Calu3 (cell line): Measurements from ENCODE around the gene CBR4. TPM values are rescaled to one million over a fixed set of nuclear protein-coding genes. Genes with fewer than 3 reads are reported as not detected.

Experiments used
- Bru-seq: library from RNA; stranded (reverse); fragments of 400-500 nt; gene quantifications from one replicate; lab custom pipeline; 2021; lab: Mats Ljungman, UMichigan
- BruChase-seq, 2 experiments: library from RNA; stranded (reverse); fragments of 400-500 nt; gene quantifications; one replicate each; lab custom pipeline; 2021; lab: Mats Ljungman, UMichigan
- BruUV-seq: library from RNA; stranded (reverse); fragments of 400-500 nt; replicated peaks from 2 replicates; lab custom pipeline; 2021; lab: Mats Ljungman, UMichigan
- CTCF ChIA-PET: fragments of 300-600 bp; sonication (Branson Sonifier 250); formaldehyde crosslinking; loops from one replicate; lab custom pipeline; 2022; ENCODE audit warnings: antibody characterized with exemption; lab: Charles Lee
- DNase-seq: peaks from one replicate; pipeline ENCODE4 v3.0.0; 2022
- H3K27ac Mint-ChIP-seq: one replicate; pipeline ENCODE4 v1.8.0; 2022; ENCODE audit warnings: mixed read lengths; ENCODE audit not compliant: unreplicated experiment
- H3K27me3 Mint-ChIP-seq: one replicate; pipeline ENCODE4 v1.8.0; 2022; ENCODE audit warnings: mixed read lengths; ENCODE audit not compliant: unreplicated experiment
- H3K36me3 Mint-ChIP-seq: one replicate; pipeline ENCODE4 v1.8.0; 2022; ENCODE audit warnings: mild to moderate bottlenecking, moderate library complexity, mixed read lengths; ENCODE audit not compliant: insufficient read depth, unreplicated experiment
- H3K4me1 Mint-ChIP-seq: one replicate; pipeline ENCODE4 v1.8.0; 2022; ENCODE audit warnings: mild to moderate bottlenecking, low read depth, mixed read lengths; ENCODE audit not compliant: unreplicated experiment
- H3K4me3 Mint-ChIP-seq: one replicate; pipeline ENCODE4 v1.8.0; 2022; ENCODE audit warnings: mild to moderate bottlenecking, low read depth, moderate library complexity, mixed read lengths; ENCODE audit not compliant: unreplicated experiment
- H3K9me3 Mint-ChIP-seq: one replicate; pipeline ENCODE4 v1.8.0; 2022; ENCODE audit warnings: low read depth, mixed read lengths; ENCODE audit not compliant: unreplicated experiment
- CTCF ChIP-seq: fragments of 200-600 bp; IDR thresholded peaks from one replicate; pipeline ENCODE4 v1.8.0; 2022; ENCODE audit warnings: antibody characterized with exemption; ENCODE audit not compliant: unreplicated experiment
- intact Hi-C: fragments of 100-400 bp; cut with micrococcal nuclease; formaldehyde crosslinking; loops from one replicate; pipeline ENCODE4 v1.10.0; 2022; ENCODE audit not compliant: unreplicated experiment
- long read RNA-seq: library from polyadenylated mRNA; stranded (forward); transcript quantifications from one replicate; pipeline ENCODE4 v2.0.0, GENCODE V29; 2022
- total RNA-seq: library from RNA; stranded (reverse); gene quantifications from 2 replicates; pipeline ENCODE4 v1.2.3, GENCODE V29; 2022

CBR4 gene
- total RNA-seq (18.1 and 18.5 TPM in 2 replicates), Bru-seq, nascent RNA (percentile 91 among the genes with signal in this experiment), BruChase-seq, experiment 1, labeled RNA remaining after a 6-hour chase (percentile 87 among the genes with signal in this experiment), BruChase-seq, experiment 2, labeled RNA remaining after a 2-hour chase (percentile 91 among the genes with signal in this experiment)
- long read RNA-seq, transcript CBR4-201 (5 exons, 3,443 nt), result major isoform, 10 of 20 reads
- long read RNA-seq, partial matches to known transcripts, result 0 of 20 reads
- long read RNA-seq, other reads (novel, unspliced or antisense), result 10 of 20 reads

- intact Hi-C loops, result loop anchor here (5.0 kb wide), 1 partner anchor 107 kb away; no protein-coding TSS in a partner anchor
Observed at GRCh38 chr4:169010125-169011023, at the start of gene CBR4. Gene CBR4, minus strand, starts transcription at chr4:169010255. Its CDS starts 166 bp downstream, at chr4:169010089.

GRCh38 chr4:169059306-169060211, 49.5 kb upstream of the CBR4 start:
- Mint-ChIP-seq H3K27me3 (no peaks in the 10 kb centered on the region), H3K4me3 (no peak overlapping the region), H3K36me3 (peaks cover 4% of the 10 kb centered on the region), H3K9me3 (no peaks in the 10 kb centered on the region), H3K4me1 (no peaks in the 10 kb centered on the region), H3K27ac (no peak overlapping the region)
- BruUV-seq, result no TSS peak
- CTCF ChIA-PET, result interaction anchor here (0.6 kb wide), 1 partner anchor 267 kb away, joined by 3 read pairs; no protein-coding TSS in a partner anchor
- no peak for TF ChIP-seq CTCF
- intact Hi-C loops, result no loop called here
- DNase-seq, result no peak

More at GRCh38 chr4:169010125-169011023, at the start of gene CBR4:
- CTCF ChIA-PET, result interaction anchor here (0.6 to 1.5 kb wide), 11 partner anchors 14 to 576 kb away, joined by 3 to 7 read pairs (median 3); no protein-coding TSS in a partner anchor
- H3K27ac Mint-ChIP-seq, result peak within 1 kb of the TSS; percentile 88
- no peaks in the 10 kb centered on the region for H3K27me3 Mint-ChIP-seq
- H3K4me1 Mint-ChIP-seq, result peaks cover 42% of the 10 kb centered on the region
- no TSS peak for BruUV-seq
- H3K4me3 Mint-ChIP-seq, result peak within 1 kb of the TSS; percentile 80
- TF ChIP-seq CTCF, result no peak
- DNase-seq, result peak; percentile 87
- no peaks in the 10 kb centered on the region for H3K9me3 Mint-ChIP-seq
- H3K36me3 Mint-ChIP-seq, result peaks cover 29% of the 10 kb centered on the region

- Mint-ChIP-seq H3K27ac (no peak overlapping the region), H3K4me3 (no peak overlapping the region), H3K36me3 (peaks cover 4% of the 10 kb centered on the region), H3K9me3 (no peaks in the 10 kb centered on the region), H3K4me1 (no peaks in the 10 kb centered on the region), H3K27me3 (no peaks in the 10 kb centered on the region)
- DNase-seq, result no peak
- intact Hi-C loops, result no loop called here
- no TSS peak for BruUV-seq
- CTCF ChIA-PET, result no interaction called here
- no peak for TF ChIP-seq CTCF
Observed at GRCh38 chr4:169058312-169058711, 48.3 kb upstream of the CBR4 start.
